Activated CD4-positive, alpha-beta T cell treated with anti-CD3 and anti-CD28 coated beads, Interleukin-2, amount 50 U/mL, for 1 hour (primary cell): ENCODE results near the gene SIRPA.

Experiments used
- DNase-seq: peaks from one replicate; pipeline ENCODE4 v3.0.0-alpha.2; 2020

Gene SIRPA

GRCh38 chr20:1953621-1954020, 58.4 kb downstream of the SIRPA start:
- no peak for DNase-seq

GRCh38 chr20:1955217-1955616, 60.0 kb downstream of the SIRPA start:
- DNase-seq, result no peak

GRCh38 chr20:1958426-1958825, 63.2 kb downstream of the SIRPA start:
- DNase-seq, result no peak

GRCh38 chr20:1959156-1959555, 63.9 kb downstream of the SIRPA start:
- DNase-seq, result no peak

GRCh38 chr20:1961374-1961773, 66.2 kb downstream of the SIRPA start:
- DNase-seq, result no peak

- DNase-seq, result no peak
Measured at GRCh38 chr20:1964061-1964460, 68.9 kb downstream of the SIRPA start.

GRCh38 chr20:1964659-1965405, 69.6 kb downstream of the SIRPA start:
- DNase-seq, result no peak

GRCh38 chr20:1965520-1966351, 70.5 kb downstream of the SIRPA start:
- DNase-seq, result peak; percentile 73

- no peak for DNase-seq
Measured at GRCh38 chr20:1968964-1969363, 73.8 kb downstream of the SIRPA start.

- DNase-seq, result no peak
Measured at GRCh38 chr20:1971893-1972586, 76.8 kb downstream of the SIRPA start.

- DNase-seq, result no peak
Measured at GRCh38 chr20:1973601-1974440, 78.6 kb downstream of the SIRPA start.

GRCh38 chr20:1975291-1975690, 80.1 kb downstream of the SIRPA start:
- no peak for DNase-seq

- no peak for DNase-seq
Measured at GRCh38 chr20:1979106-1979778, 84.0 kb downstream of the SIRPA start.

- no peak for DNase-seq
Measured at GRCh38 chr20:1982686-1983085, 87.5 kb downstream of the SIRPA start.

GRCh38 chr20:1983301-1983700, 88.1 kb downstream of the SIRPA start:
- DNase-seq, result no peak

- no peak for DNase-seq
Measured at GRCh38 chr20:1987826-1988225, 92.6 kb downstream of the SIRPA start.
